ENCODE data around the gene ZNF586.

The ZNF586 gene

GRCh38 chr19:57748029-57748428, 21.4 kb upstream of the ZNF586 start:
- no peak overlapping the region for H3K4me3 ChIP-seq (ENCODE audit: low read depth, low read length)
- DNase-seq (ENCODE audit: low read depth) = no peak
- TF ChIP-seq CTCF (IDR thresholded peaks at IDR 0.05; ENCODE audit: low read depth, low read length, missing control alignments) = no peak

- no peak for TF ChIP-seq CTCF (IDR thresholded peaks at IDR 0.05; ENCODE audit: low read depth, low read length, missing control alignments)
- no peak overlapping the region for H3K4me3 ChIP-seq (ENCODE audit: low read depth, low read length)
Measured at GRCh38 chr19:57754091-57754673, 15.3 kb upstream of the ZNF586 start.

GRCh38 chr19:57755031-57755430, 14.4 kb upstream of the ZNF586 start:
- TF ChIP-seq CTCF (IDR thresholded peaks at IDR 0.05; ENCODE audit: low read depth, low read length, missing control alignments) = no peak
- DNase-seq (ENCODE audit: low read depth) = no peak
- no peak overlapping the region for H3K4me3 ChIP-seq (ENCODE audit: low read depth, low read length)

More at GRCh38 chr19:57754091-57754673, 15.3 kb upstream of the ZNF586 start:
- DNase-seq (ENCODE audit: low read depth) = no peak

- no peak for TF ChIP-seq CTCF (IDR thresholded peaks at IDR 0.05; ENCODE audit: low read depth, low read length, missing control alignments)
- H3K4me3 ChIP-seq (ENCODE audit: low read depth, low read length) = no peak overlapping the region
- no peak for DNase-seq (ENCODE audit: low read depth)
Measured at GRCh38 chr19:57757941-57758340, 11.5 kb upstream of the ZNF586 start.

GRCh38 chr19:57759096-57759495, 10.4 kb upstream of the ZNF586 start:
- TF ChIP-seq CTCF (IDR thresholded peaks at IDR 0.05; ENCODE audit: low read depth, low read length, missing control alignments) = no peak
- no peak overlapping the region for H3K4me3 ChIP-seq (ENCODE audit: low read depth, low read length)
- DNase-seq (ENCODE audit: low read depth) = no peak

GRCh38 chr19:57771417-57771816, 1.9 kb downstream of the ZNF586 start:
- H3K4me3 ChIP-seq (ENCODE audit: low read depth, low read length) = no peak overlapping the region
- DNase-seq (ENCODE audit: low read depth) = no peak
- no peak for TF ChIP-seq CTCF (IDR thresholded peaks at IDR 0.05; ENCODE audit: low read depth, low read length, missing control alignments)

GRCh38 chr19:57773488-57773887, 4.0 kb downstream of the ZNF586 start:
- TF ChIP-seq CTCF (IDR thresholded peaks at IDR 0.05; ENCODE audit: low read depth, low read length, missing control alignments) = no peak
- no peak overlapping the region for H3K4me3 ChIP-seq (ENCODE audit: low read depth, low read length)
- no peak for DNase-seq (ENCODE audit: low read depth)
